DMS153 treated with DMSO at 0.1 percent for 48 hours (cell line): Measurements from ENCODE around the gene RABL6.
"Not testable (repeated sequence)": the region's sequence is repeated elsewhere in the genome, so short reads cannot be mapped to it uniquely, and the experiment has no call there.

Experiments
- DNase-seq: peaks from one replicate; lab custom pipeline; 2025; ENCODE audit not compliant: unreplicated experiment; lab: John Stamatoyannopoulos, UW

RABL6 gene

DNA sequence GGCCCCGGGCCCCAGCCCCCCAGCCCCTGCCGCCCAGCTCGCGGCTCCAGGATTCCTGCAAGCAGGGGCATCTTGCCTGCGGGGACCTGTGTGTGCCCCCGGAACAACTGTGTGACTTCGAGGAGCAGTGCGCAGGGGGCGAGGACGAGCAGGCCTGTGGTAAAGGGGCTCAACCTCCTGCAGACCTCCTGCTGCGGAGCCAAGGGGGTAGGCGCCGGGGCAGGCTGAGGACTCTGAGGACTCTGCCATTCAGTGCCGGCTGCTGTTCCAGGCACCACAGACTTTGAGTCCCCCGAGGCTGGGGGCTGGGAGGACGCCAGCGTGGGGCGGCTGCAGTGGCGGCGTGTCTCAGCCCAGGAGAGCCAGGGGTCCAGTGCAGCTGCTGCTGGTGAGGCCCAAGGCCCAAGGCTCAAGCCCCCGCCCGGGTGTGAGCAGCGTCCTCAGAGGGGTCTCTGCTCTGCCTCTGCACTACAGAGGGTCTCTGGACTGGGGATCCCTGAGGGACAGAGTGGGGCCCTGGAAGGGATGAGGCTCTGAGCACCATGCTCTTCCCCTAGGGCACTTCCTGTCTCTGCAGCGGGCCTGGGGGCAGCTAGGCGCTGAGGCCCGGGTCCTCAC, 47.8 kb downstream of the RABL6 start:
- DNase-seq = no peak

DNA sequence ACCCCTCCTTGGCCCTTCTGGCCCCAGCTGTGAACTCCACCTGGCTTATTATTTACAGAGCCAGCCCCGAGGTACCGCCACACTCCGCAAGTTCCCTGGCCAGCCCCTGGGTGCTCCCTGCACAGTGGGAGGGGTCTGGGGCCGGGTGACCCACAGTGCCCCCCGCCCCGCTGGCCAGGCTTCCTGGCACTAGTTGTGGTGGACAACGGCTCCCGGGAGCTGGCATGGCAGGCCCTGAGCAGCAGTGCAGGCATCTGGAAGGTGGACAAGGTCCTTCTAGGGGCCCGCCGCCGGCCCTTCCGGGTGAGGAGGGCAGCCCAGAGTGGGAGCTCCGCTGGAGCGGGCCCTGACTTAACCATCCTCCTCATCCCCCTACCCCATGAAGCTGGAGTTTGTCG, 48.3 kb downstream of the RABL6 start:
- no peak for DNase-seq

DNA sequence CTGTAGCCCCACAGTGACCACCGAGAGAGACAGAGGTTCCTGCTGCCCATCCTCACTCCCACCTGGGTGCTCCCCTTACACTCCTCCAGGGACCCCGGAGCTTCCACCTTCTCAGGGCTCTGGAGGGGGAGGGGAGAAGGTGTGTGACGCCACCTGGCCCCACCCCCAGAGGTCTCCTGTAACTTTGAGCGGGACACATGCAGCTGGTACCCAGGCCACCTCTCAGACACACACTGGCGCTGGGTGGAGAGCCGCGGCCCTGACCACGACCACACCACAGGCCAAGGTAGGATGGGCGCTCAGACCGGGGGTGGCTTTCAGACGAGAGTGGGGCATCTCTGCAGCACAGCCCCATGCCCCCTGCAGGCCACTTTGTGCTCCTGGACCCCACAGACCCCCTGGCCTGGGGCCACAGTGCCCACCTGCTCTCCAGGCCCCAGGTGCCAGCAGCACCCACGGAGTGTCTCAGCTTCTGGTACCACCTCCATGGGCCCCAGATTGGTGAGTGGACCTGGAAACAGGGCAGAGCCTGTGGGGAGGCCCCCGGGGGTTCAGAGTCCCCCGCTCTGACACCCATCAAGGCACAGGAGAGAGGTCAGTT, 48.9 kb downstream of the RABL6 start:
- DNase-seq = no peak

DNA sequence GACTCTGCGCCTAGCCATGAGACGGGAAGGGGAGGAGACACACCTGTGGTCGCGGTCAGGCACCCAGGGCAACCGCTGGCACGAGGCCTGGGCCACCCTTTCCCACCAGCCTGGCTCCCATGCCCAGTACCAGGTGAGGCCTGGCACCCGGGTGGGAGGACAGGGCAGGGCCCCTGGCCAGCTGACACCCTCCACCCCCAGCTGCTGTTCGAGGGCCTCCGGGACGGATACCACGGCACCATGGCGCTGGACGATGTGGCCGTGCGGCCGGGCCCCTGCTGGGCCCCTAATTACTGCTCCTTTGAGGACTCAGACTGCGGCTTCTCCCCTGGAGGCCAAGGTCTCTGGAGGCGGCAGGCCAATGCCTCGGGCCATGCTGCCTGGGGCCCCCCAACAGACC, 49.4 kb downstream of the RABL6 start:
- no peak for DNase-seq

DNA sequence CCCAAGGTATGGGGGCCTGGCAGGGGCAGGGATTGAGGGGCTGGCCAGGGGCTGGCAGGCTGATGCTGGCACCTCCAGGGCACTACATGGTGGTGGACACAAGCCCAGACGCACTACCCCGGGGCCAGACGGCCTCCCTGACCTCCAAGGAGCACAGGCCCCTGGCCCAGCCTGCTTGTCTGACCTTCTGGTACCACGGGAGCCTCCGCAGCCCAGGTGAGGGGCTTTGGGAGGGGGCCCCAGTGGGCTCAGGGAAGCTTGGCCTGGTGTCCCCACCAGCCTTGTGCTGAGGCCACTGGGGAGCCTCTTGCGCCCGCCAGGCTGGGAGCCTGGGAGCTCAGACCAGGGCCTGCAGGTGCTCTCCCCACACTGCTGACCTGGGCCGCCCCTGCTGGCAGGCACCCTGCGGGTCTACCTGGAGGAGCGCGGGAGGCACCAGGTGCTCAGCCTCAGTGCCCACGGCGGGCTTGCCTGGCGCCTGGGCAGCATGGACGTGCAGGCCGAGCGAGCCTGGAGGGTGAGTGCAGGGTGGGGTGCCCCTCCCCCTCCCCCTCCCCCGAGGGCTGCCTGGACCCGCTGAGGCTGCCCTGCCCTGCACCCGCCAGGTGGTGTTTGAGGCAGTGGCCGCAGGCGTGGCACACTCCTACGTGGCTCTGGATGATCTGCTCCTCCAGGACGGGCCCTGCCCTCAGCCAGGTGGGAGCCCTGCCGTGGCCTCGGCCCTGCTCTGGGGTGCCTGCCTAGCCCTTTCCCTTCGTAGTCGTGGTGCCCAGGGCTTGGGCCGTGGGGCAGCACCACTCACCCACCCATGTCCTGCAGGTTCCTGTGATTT, 50.0 kb downstream of the RABL6 start:
- DNase-seq = no peak

DNA sequence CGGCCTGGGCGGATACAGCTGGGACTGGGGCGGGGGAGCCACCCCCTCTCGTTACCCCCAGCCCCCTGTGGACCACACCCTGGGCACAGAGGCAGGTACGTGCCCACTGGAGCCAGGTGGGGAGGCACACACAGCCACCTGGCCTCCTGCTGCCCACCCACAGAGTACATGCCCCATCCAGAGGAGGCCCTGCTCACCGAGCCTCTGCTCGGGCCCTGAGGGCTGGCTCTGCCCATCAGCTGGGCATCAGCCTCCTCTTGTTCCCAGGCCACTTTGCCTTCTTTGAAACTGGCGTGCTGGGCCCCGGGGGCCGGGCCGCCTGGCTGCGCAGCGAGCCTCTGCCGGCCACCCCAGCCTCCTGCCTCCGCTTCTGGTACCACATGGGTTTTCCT, 50.7 kb downstream of the RABL6 start:
- no peak for DNase-seq

DNA sequence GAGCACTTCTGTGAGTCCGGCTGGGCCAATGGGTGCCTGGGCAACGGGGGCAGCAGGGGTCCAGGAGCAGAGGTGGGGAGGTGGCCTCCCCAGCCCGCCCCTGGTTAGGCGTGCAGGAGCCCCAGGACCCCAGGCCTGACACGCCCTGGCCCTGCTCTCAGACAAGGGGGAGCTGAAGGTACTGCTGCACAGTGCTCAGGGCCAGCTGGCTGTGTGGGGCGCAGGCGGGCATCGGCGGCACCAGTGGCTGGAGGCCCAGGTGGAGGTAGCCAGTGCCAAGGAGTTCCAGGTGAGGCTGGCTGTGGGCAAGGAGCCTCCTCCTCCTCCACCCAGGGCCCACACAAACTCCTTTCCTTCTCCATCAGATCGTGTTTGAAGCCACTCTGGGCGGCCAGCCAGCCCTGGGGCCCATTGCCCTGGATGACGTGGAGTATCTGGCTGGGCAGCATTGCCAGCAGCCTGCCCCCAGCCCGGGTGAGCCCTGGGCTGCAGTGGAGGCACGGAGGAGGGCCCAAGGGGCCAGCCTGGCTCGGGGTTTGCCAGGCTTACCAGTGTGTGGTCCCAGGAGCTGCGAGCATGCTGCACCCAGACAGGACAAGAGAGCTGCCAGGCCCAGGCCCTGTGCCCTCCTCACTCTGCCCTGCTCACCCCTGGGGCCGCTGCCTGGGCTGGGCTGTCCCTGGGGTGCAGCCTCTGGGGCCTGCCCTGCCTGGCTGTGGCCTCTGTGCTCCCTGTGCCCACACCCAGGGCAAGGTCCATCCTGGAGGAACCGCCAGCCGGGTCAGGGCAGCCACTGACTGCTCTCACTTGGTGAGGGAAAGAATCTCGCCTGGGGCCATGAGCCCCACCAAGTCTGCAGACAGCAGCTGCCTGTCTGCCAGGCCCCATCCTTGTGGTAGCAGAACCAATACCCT, 51.4 kb downstream of the RABL6 start:
- no peak for DNase-seq

DNA sequence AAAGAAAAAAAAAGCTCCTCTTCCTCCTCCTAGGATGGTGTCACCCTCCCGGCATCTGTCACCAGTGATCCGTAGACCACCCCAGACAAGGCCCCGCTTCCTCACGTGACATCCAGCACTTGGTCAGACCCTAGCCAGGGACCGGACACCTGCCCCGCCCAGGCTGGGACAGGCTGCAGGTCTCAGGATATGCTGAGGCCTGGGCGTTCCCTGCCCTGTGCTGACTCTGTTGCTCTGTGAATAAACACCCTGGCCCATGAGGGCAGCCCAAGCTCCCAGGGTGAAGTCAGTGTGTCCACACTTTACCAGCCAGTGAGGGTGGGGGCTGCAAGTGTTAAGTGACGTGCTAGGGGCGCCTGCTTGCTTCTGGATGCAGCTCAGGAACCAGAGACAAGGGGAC, 52.8 kb downstream of the RABL6 start:
- no peak for DNase-seq

DNA sequence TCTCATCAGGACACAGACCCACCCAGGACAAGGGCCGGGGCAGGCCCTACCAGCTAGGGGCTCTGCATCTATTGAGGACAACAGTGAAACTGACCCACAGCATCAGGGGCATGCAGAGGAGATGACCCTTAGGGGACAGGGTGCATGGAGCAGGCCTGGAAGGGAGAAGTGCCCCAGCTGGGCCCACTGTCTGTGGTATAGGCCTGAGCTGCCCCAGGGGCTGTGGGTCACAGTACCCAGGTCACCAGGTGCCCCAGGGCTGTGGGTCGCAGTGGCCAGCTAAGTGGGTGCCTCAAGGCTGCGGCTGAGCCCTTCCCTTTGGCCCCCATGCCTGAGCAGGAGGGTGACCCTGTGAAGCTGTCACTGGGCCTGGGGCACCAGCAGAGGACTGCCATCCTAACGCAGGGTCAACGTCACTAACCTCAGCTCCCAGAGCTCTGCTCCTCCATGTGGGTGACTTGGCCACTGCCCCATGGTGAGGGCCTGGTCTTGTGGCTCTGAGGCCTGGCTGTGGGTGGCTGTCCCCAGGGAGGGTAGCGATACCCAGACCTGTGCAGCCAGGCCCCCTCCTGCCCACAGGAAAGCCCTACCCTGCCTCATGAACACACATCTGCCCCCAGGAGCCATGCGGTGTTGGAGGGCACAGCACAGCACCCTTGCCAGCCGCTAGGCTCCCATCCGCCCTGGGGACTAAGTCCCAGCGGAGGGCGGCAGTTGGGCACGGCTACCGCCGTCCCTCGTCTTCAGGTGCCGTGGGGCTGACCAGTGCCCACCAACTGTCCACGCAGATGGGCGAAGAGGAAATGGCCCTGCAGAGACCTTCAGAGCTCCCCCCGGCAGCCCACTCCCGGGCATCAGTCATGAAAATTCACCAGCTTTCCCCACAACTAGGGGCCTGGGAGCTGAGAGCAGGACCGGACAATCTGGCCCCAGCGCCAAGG, 53.5 kb downstream of the RABL6 start:
- DNase-seq = no peak

DNA sequence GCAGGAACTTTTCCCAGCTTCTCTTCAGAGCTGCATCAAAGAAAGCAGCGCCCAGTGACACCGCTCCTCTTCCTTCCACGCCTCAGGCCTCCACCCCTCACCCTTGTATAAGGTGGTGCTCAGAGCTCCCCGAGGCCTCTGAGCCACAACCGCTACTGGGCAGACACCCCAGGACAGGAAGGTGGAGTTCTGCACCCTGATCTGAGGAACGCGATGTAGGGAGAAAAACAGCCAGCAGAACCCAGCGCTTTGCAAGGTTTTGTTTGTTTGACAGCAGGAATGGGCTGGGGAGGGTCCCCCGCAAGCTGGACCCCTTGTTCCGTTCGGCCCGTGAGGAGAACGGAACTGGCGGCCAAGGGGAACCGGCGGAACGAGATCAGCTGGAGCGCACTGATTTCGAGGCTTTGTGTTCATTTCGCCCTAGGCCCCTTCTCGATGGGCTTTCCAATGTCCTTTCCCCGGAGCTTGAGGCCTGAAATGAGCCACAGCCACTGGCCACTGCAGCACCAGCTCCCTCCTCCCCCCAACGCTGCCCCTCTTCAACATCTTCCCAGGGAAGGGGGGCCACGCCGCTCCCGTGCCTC, 54.2 kb downstream of the RABL6 start:
- no peak for DNase-seq

DNA sequence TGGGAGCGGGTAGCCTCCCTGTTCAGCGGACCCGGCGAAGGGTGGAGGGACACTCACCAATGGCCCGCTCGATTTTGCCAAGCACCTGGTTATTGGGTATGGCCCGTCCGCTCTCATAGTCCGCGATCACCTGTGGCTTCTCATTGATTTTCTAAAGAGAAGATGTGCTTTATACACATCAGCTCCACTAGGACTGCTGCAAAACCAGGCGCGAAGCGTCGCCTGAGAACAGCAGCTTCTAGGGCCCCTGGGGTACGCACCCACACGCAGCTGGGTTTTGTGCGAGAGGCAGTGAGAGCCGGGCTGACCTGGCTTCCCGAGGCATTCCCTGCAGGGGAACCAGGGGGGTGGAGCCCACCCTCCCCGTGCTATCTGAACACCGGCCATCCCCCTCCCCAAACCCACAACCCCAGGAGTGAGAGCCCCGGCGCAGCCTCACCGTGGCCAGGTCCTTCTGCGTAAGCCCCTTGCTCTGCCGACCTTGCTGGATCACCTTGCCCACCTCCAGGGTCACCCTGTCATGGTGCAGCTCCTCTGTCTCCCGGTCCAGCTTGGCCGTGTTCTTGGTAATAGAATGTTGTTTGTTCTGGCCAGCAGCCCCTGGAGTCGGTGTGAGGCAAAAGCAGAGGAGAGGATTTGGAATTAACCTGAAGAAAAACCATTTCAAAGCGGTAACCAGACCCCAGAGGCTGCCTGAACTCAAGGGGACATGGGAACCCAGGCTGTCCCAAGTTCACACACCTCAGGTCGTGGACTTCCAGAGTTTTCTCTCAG, 55.3 kb downstream of the RABL6 start:
- no peak for DNase-seq

DNA sequence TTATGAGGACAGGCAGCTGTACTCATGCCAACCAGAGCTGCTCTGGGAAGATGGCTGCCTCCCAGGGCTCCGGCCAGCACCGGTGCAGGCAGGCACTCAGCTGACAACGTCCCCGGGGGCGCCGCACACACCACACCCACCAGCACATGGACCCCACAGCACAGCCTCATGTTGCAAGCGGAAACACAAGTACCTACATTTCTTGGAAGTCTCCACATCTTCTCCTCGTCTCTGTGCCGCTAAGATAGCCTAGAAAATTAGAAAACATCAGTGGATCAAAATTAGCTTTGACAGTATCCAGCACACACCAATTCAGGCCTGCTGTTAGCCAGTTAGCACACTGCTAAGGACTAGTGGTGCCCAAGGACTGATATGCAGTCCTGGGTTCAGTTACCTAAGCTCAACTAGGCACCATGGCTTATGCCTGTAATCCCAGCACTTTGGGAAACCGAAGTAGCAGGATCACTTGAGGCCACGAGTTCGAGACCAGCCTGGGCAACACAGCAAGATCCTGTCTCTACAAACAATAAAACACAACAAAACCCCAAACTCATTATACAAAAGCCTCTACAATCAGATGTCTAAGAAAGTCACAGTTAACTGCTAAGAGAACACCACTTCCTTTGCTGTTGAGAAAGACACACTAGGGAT, 56.0 kb downstream of the RABL6 start:
- DNase-seq = no peak

DNA sequence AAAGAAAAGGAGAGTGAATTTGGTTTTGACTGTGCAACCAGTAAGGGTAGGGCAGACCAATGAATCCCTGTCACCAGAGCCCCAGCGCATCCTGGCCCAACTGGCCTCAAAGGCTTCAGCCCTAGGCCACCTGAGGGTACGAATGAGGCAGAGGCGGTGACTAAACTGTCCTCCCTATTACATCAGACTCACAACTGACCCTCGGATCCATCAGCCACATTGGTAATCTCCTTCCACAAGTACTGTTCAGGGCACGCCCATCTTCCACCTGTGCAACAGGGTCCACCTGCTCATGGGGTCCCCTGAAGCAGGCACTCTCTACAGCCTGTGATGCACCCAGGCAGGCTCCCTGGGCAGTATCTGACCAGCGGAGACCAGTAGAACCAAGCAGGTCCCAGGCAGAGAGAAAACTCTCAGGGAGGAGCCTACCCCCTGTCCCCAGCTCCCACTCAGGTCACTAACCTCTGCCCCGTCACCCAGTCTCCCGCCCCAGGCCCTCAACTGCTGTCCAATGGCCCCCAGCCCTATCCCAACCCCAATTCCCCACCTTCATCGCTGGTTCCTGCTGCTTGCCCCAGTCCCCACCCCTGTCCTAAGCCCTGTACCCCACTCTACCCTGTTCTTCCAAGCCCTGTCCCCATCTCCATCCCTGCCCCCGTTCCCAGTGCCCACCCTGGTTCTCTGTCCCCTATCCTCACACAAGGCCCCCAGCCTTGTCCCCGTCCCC, 57.5 kb downstream of the RABL6 start:
- DNase-seq = no peak

DNA sequence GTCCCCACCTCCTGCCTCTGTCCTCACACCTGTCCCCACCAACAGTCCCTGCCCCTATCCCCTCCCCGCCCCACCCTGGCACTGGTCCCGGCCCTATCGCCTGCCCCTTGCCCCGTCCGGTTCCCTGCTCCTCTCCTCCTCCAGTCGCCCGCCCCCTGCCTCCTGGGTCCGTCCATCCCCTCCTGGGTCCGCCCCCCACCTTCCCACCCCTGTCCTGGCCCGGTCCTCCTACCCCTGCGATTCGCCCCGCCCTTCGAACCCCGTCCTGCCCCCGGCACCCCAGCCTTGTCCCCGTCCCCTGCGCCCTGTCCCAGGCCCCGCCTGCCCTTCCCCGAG, 58.0 kb downstream of the RABL6 start:
- no peak for DNase-seq

DNA sequence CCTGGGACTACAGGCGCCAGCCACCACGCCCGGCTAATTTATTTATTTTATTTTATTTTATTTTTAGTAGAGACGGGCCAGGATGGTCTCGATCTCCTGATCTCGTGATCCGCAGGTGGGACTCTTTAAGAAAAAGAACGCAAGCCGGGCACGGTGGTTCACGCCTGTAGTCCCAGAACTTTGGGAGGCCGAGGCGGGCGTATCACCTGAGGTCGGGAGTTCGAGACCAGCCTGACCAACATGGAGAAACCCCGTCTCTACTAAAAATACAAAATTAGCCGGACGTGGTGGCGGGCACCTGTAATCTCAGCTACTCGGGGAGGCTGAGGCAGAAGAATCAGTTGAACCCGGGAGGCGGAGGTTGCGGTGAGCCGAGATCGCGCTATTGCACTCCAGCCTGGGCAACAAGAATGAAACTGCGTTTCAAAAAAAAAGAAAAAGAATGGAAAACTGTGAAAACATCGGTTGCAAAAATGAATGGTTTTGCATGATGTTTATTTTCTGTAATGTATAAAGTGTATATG, 59.2 kb downstream of the RABL6 start:
- DNase-seq = not testable (repeated sequence)

DNA sequence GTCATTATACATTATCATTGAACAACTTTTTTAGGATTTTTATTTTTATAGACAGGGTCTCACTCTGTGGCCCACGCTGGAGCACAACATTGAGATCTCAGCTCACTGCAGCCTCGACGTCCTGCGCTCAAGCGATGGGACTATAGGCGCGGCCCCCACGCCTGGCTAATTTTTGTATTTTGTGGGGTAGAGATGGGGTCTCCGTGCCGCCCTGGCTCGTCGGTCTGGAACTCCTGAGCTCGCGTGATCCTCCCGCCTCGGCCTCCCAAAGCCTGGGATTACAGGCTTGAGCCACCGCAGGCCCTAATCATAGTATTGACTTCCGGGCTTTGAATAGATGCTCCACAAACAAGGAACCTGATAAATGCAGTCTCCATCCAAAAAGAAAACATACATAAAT, 59.7 kb downstream of the RABL6 start:
- DNase-seq = no peak

DNA sequence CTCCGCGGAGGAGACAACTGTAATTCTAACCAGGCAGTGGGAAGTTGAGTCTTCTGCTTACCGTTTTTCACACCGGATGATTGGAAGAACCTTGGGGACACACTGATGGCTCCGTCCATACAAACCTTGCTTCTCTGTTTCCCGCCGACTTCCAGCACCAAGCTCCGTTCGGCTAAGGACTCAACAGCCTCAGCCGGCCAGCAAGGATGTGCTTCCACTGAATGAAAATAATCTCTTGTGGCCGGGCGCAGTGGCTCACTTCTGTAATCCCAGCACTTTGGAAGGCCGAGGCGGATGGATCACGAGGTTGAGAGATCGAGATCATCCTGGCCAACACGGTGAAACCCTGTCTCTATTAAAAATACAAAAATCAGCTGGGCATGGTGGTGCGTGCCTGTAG, 60.2 kb downstream of the RABL6 start:
- DNase-seq = no peak

DNA sequence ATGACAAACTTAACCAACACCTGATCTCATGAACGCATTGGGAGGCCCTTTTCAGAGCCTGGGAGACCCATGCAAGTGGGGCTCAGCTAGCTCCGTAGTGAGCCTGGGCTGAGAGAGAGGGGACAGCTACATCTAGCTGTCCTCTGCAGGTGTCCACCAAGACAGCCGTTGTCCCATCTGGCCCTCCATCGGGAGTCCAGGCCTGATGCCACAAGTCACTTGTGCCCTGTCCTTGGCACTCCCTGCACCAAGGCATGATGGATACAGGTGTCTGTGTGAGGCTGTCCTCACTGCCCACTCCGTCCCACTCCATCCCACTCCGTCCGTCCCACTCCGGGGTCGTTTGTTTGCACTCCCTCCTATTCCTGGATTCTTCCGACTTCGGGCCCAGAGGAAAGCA, 60.9 kb downstream of the RABL6 start:
- no peak for DNase-seq
